SU-DHL-6 (cell line): ENCODE measurements around the gene RIPK4.

Experiments used
- H2AFZ ChIP-seq: fragments of 200-600 bp; sonication (generic); 2 replicates; pipeline ENCODE4 v1.6.1; 2014; ENCODE audit warnings: low read depth, mild to moderate bottlenecking, moderate library complexity, mixed read lengths, antibody characterized with exemption, low read length; ENCODE audit not compliant: severe bottlenecking
- H3F3A ChIP-seq: fragments of 200-600 bp; shearing (Covaris generic); 2 replicates; pipeline ENCODE4 v1.6.0; 2016; ENCODE audit warnings: antibody characterized with exemption, mild to moderate bottlenecking; ENCODE audit not compliant: insufficient read depth
- H3K27ac ChIP-seq: fragments of 200-600 bp; sonication (generic); 2 replicates; pipeline ENCODE4 v1.5.1; 2016; ENCODE audit warnings: low read depth, mild to moderate bottlenecking, low read length, moderate library complexity, mixed read lengths
- H3K27me3 ChIP-seq: fragments of 200-600 bp; sonication (generic), shearing (Covaris generic); 2 replicates; pipeline ENCODE4 v1.6.0; 2014; ENCODE audit warnings: mild to moderate bottlenecking, low read length
- H3K36me3 ChIP-seq: fragments of 200-600 bp; sonication (generic); 2 replicates; pipeline ENCODE4 v1.6.1; 2014; ENCODE audit warnings: mild to moderate bottlenecking, low read length, mixed read lengths
- H3K4me2 ChIP-seq: fragments of 300-600, 200-600 bp; shearing (Covaris generic), sonication (generic); 2 replicates; pipeline ENCODE4 v1.6.0; 2014; ENCODE audit warnings: low read length, low read depth, mild to moderate bottlenecking; ENCODE audit not compliant: poor library complexity, severe bottlenecking
- H3K4me3 ChIP-seq: fragments of 200-600 bp; sonication (generic); 2 replicates; pipeline ENCODE4 v1.5.1; 2014; ENCODE audit warnings: antibody characterized with exemption, low read length, mild to moderate bottlenecking, mixed read lengths; ENCODE audit not compliant: insufficient read depth, poor library complexity, severe bottlenecking
- H3K79me2 ChIP-seq: fragments of 200-600 bp; sonication (generic); 2 replicates; pipeline ENCODE4 v1.6.1; 2014; ENCODE audit warnings: mild to moderate bottlenecking, low read length, moderate library complexity; ENCODE audit not compliant: insufficient read depth
- H3K9ac ChIP-seq: fragments of 200-600 bp; sonication (generic); 2 replicates; pipeline ENCODE4 v1.7.0; 2014; ENCODE audit warnings: mild to moderate bottlenecking, low read length
- H3K9me2 ChIP-seq: fragments of 200-600 bp; sonication (generic); replicated peaks from 2 replicates; pipeline ENCODE4 v1.6.1; 2014; ENCODE audit warnings: low read length; ENCODE audit not compliant: insufficient read depth
- H3K9me3 ChIP-seq: fragments of 200-600 bp; sonication (generic); 2 replicates; pipeline ENCODE4 v1.6.1; 2014; ENCODE audit warnings: low read length, mixed read lengths; ENCODE audit not compliant: insufficient read depth
- H4K20me1 ChIP-seq: fragments of 200-600 bp; sonication (generic); 2 replicates; pipeline ENCODE4 v1.6.1; 2014; ENCODE audit warnings: low read depth, mild to moderate bottlenecking, antibody characterized with exemption, low read length, moderate library complexity, mixed read lengths
- EZH2phosphoT487 ChIP-seq: fragments of 200-600 bp; sonication (generic), shearing (Covaris generic); conservative IDR thresholded peaks from 2 replicates; pipeline ENCODE4 v1.6.1; 2018; ENCODE audit warnings: mild to moderate bottlenecking, antibody characterized with exemption, low read length, moderate library complexity, mixed read lengths
- TF ChIP-seq, protein P1 (sequence below): fragments of 200-600 bp; sonication (generic); IDR thresholded peaks from one replicate; pipeline ENCODE4 v1.5.1; 2017; ENCODE audit warnings: antibody characterized with exemption, mild to moderate bottlenecking, low read length, moderate library complexity; ENCODE audit not compliant: insufficient read depth, poor library complexity, severe bottlenecking

Gene RIPK4

DNA sequence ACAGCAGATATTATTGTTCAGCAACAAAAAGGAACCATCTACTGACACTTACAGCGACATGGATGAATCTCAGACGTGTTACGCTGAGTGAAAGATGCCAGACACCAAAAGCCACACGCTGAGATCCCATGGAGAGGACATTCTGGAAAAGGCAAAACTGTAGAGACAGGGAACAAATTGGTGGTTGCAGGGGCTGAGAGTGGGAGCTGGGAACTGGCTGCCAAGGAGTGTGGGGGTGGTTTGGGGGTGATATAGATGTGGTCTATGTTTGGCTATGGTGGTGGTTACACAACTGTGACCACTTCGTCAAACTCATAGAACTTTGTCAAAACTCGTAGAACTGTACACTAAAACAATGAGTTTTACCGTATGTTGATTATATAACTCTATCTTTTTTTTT, 57.7 kb downstream of the RIPK4 start:
- Histone ChIP-seq H3K4me3 (no peak overlapping the region), H4K20me1 (no peaks in the 10 kb centered on the region), H3F3A (no peaks in the 10 kb centered on the region), H3K36me3 (no peaks in the 10 kb centered on the region), H3K9ac (no peak overlapping the region), H3K9me2 (no peaks in the 10 kb centered on the region), H3K79me2 (no peaks in the 10 kb centered on the region), H3K27ac (no peak overlapping the region), H3K4me2 (no peak overlapping the region), H3K9me3 (no peaks in the 10 kb centered on the region), H2AFZ (no peak overlapping the region), H3K27me3 (no peaks in the 10 kb centered on the region)
- TF ChIP-seq, protein P1, sequence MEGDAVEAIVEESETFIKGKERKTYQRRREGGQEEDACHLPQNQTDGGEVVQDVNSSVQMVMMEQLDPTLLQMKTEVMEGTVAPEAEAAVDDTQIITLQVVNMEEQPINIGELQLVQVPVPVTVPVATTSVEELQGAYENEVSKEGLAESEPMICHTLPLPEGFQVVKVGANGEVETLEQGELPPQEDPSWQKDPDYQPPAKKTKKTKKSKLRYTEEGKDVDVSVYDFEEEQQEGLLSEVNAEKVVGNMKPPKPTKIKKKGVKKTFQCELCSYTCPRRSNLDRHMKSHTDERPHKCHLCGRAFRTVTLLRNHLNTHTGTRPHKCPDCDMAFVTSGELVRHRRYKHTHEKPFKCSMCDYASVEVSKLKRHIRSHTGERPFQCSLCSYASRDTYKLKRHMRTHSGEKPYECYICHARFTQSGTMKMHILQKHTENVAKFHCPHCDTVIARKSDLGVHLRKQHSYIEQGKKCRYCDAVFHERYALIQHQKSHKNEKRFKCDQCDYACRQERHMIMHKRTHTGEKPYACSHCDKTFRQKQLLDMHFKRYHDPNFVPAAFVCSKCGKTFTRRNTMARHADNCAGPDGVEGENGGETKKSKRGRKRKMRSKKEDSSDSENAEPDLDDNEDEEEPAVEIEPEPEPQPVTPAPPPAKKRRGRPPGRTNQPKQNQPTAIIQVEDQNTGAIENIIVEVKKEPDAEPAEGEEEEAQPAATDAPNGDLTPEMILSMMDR, result no peak
- no peak for TF ChIP-seq EZH2phosphoT487

GRCh38 chr21:41707960-41708330, 58.9 kb downstream of the RIPK4 start:
- H3K9ac ChIP-seq, result no peak overlapping the region
- H3F3A ChIP-seq, result no peaks in the 10 kb centered on the region
- H3K27ac ChIP-seq, result no peak overlapping the region
- no peak for TF ChIP-seq EZH2phosphoT487
- TF ChIP-seq, protein P1, result no peak
- no peaks in the 10 kb centered on the region for H4K20me1 ChIP-seq
- H3K9me3 ChIP-seq, result no peaks in the 10 kb centered on the region
- no peaks in the 10 kb centered on the region for H3K36me3 ChIP-seq
- H3K4me2 ChIP-seq, result no peak overlapping the region
- no peaks in the 10 kb centered on the region for H3K9me2 ChIP-seq
- no peaks in the 10 kb centered on the region for H3K79me2 ChIP-seq
- no peak overlapping the region for H3K4me3 ChIP-seq
- no peaks in the 10 kb centered on the region for H3K27me3 ChIP-seq
- no peak overlapping the region for H2AFZ ChIP-seq

GRCh38 chr21:41707231-41707959, 59.5 kb downstream of the RIPK4 start:
- no peaks in the 10 kb centered on the region for H4K20me1 ChIP-seq
- no peak overlapping the region for H3K4me3 ChIP-seq
- no peak overlapping the region for H3K9ac ChIP-seq
- no peak overlapping the region for H2AFZ ChIP-seq
- no peaks in the 10 kb centered on the region for H3K27me3 ChIP-seq
- H3K4me2 ChIP-seq, result no peak overlapping the region
- no peak overlapping the region for H3K27ac ChIP-seq
- H3K79me2 ChIP-seq, result no peaks in the 10 kb centered on the region
- TF ChIP-seq, protein P1, result no peak
- TF ChIP-seq EZH2phosphoT487, result no peak
- H3K9me3 ChIP-seq, result no peaks in the 10 kb centered on the region
- no peaks in the 10 kb centered on the region for H3K36me3 ChIP-seq
- H3F3A ChIP-seq, result no peaks in the 10 kb centered on the region
- no peaks in the 10 kb centered on the region for H3K9me2 ChIP-seq
